HepG2 (cell line): ENCODE results near the gene MRPL38. TPM values are rescaled to one million over a fixed set of nuclear protein-coding genes. Genes with fewer than 3 reads are reported as not detected.
A peak's percentile ranks its signal among the peaks of the same experiment; 100 is the strongest.

Source experiments
- AGO1 ChIP-seq: fragments of 200-400 bp; formaldehyde crosslinking; IDR thresholded peaks from 2 replicates; pipeline ENCODE4 v1.6.1; 2017; ENCODE audit warnings: mild to moderate bottlenecking, low read depth, low read length, moderate library complexity; ENCODE audit not compliant: poor library complexity, severe bottlenecking
- DMAP1 ChIP-seq: IDR thresholded peaks from 2 replicates; pipeline ENCODE4 v1.6.1; 2016
- FIP1L1 ChIP-seq: fragments of 200-400 bp; formaldehyde crosslinking; IDR thresholded peaks from 2 replicates; pipeline ENCODE4 v1.6.1; 2018; ENCODE audit warnings: low read depth, mild to moderate bottlenecking, low read length, moderate library complexity, borderline replicate concordance; ENCODE audit not compliant: insufficient read depth
- IKZF4 ChIP-seq: sonication (generic); formaldehyde crosslinking; IDR thresholded peaks from 2 replicates; pipeline ENCODE4 v1.5.1; 2020; ENCODE audit warnings: borderline replicate concordance, mild to moderate bottlenecking, low read depth, missing genetic modification reagents; ENCODE audit errors: not compliant biosample characterization
- ONECUT2 ChIP-seq: sonication (generic); formaldehyde crosslinking; IDR thresholded peaks from 2 replicates; pipeline ENCODE4 v1.4.0; 2020; ENCODE audit warnings: missing genetic modification reagents
- PAF1 ChIP-seq: IDR thresholded peaks from 2 replicates; pipeline ENCODE4 v1.6.1; 2016; ENCODE audit warnings: missing genetic modification reagents, missing compliant biosample characterization
- RXRB ChIP-seq: IDR thresholded peaks from 2 replicates; pipeline ENCODE4 v1.6.1; 2016; ENCODE audit warnings: borderline replicate concordance, missing genetic modification reagents, missing compliant biosample characterization
- SKI ChIP-seq: fragments of 450-650 bp; IDR thresholded peaks from one replicate; pipeline ENCODE4 v1.6.1; 2018; ENCODE audit warnings: mild to moderate bottlenecking; ENCODE audit not compliant: partially characterized antibody
- STAT5B ChIP-seq: sonication (generic); formaldehyde crosslinking; IDR thresholded peaks from 2 replicates; pipeline ENCODE4 v1.4.0; 2020; ENCODE audit warnings: missing genetic modification reagents
- TCF12 ChIP-seq, 2 experiments: fragments of 450-650 bp in 1 of 2; sonication (generic) in 1 of 2; formaldehyde crosslinking in 1 of 2; IDR thresholded peaks; 2 replicates each; pipeline versions ENCODE4 v1.6.1 to v1.8.0; 2017 to 2022; ENCODE audit warnings: antibody characterized with exemption in 1 of 2, mild to moderate bottlenecking in 1 of 2, missing genetic modification reagents in 1 of 2, moderate library complexity in 1 of 2
- ZFAT ChIP-seq: sonication (generic); formaldehyde crosslinking; conservative IDR thresholded peaks from 2 replicates; pipeline ENCODE4 v1.8.1; 2023; ENCODE audit warnings: missing genetic modification reagents, inconsistent platforms
- ZNF101 ChIP-seq: sonication (generic); formaldehyde crosslinking; IDR thresholded peaks from 2 replicates; pipeline ENCODE4 v1.4.0; 2020; ENCODE audit warnings: mild to moderate bottlenecking, low read depth, missing genetic modification reagents, borderline replicate concordance
- ZNF354B ChIP-seq: sonication (generic); formaldehyde crosslinking; IDR thresholded peaks from 2 replicates; pipeline ENCODE4 v1.8.0; 2022; ENCODE audit warnings: mild to moderate bottlenecking, missing genetic modification reagents
- ZNF441 ChIP-seq: sonication (generic); formaldehyde crosslinking; IDR thresholded peaks from 2 replicates; pipeline ENCODE4 v1.7.0; 2021; ENCODE audit warnings: missing genetic modification reagents, borderline replicate concordance
- ZNF510 ChIP-seq: sonication (generic); formaldehyde crosslinking; IDR thresholded peaks from 2 replicates; pipeline ENCODE4 v1.4.0; 2020; ENCODE audit warnings: low read depth, mild to moderate bottlenecking, missing genetic modification reagents
- ZNF567 ChIP-seq: sonication (generic); formaldehyde crosslinking; IDR thresholded peaks from 2 replicates; pipeline ENCODE4 v1.8.1; 2023; ENCODE audit warnings: mild to moderate bottlenecking, missing genetic modification reagents, borderline replicate concordance
- polyA plus RNA-seq, 8 experiments: library from polyadenylated mRNA; depleted of rRNA in 3 of 8; stranded (reverse) in 7 of 8; unstranded in 1 of 8; fragments of >200 nt; fragmentation: Illumina TruSeq in 4 of 8; extraction: Trizol in 4 of 8; gene quantifications; 2 replicates each; pipeline versions ENCODE4 v1.2.1 to v1.2.3, GENCODE V29; 2011 to 2016; ENCODE audit warnings: low read depth in 4 of 8, missing spikeins in 1 of 8, mixed read lengths in 1 of 8; ENCODE audit not compliant: insufficient read depth in 1 of 8
- total RNA-seq, 5 experiments: library from RNA; depleted of rRNA; stranded (reverse); fragments of >200 nt; fragmentation: Illumina TruSeq; extraction: Trizol; gene quantifications; 2 replicates each; pipeline ENCODE4 v1.2.3, GENCODE V29; 2016; ENCODE audit warnings: low read depth in 1 of 5
- TF ChIP-seq, protein P1 (sequence below): fragments of 450-650 bp; IDR thresholded peaks from 2 replicates; pipeline ENCODE4 v1.6.1; 2016
- TF ChIP-seq, protein P2 (sequence below): fragments of 450-650 bp; IDR thresholded peaks from 2 replicates; pipeline ENCODE4 v1.6.1; 2017; ENCODE audit warnings: mild to moderate bottlenecking
- TF ChIP-seq, protein P3 (sequence below), 2 experiments: sonication (generic) in 1 of 2; formaldehyde crosslinking in 1 of 2; IDR thresholded peaks; 2 replicates each; pipeline versions ENCODE4 v1.4.0 to v1.6.1; 2018 to 2020; ENCODE audit warnings: missing genetic modification reagents in 2 of 2, borderline replicate concordance in 1 of 2, low read depth in 1 of 2, mild to moderate bottlenecking in 1 of 2, missing biosample characterization in 1 of 2
- TF ChIP-seq, protein P4 (sequence below): sonication (generic); formaldehyde crosslinking; IDR thresholded peaks from 2 replicates; pipeline ENCODE4 v1.8.0; 2022; ENCODE audit warnings: low read depth, missing genetic modification reagents

MRPL38 gene
- total and polyA plus RNA-seq, 2 of the 13 experiments (the other 11 are each of a cell fraction or from before 2014, with no cell fraction given), result 83.7 to 125 TPM

DNA sequence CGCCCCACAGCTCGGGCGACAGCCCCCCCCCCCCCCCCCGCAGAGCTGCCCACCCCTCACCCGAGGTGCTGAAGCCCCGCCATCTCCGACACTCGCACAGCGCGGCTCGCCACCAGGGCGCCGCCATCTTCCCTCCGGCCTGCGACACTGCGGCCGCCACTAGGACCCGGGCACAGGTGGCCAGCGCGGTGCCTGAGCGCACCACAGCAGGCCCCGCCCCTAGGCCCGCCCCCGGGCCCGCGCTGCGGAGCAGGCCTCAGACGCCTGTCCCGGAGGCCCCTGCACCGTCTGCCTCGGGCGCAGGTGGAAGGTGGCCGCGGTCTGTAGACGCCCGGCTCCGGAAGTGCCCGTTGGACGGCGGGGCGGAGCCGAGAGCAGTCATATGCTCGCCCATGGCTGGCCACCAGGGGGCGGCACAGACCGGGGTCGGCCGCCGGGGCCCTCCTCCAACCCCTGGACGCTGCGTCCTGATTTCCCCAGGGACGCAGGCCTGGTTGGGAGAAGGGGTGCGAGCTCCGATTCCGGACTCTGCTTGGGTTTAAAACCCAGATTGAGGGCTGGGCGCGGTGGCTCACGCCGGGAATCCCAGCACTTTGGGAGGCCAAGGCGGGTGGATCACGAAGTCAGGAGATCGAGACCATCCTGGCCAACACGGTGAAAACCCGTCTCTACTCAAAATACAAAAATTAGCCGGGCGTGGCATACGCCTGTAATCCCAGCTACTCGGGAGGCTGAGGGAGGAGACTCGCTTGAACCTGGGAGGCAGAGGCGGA, at the start of gene MRPL38 (continued):
- peak; percentile 97 for TF ChIP-seq ZNF441 (CRISPR knock-in tag)
- TF ChIP-seq STAT5B (CRISPR knock-in tag), result peak; percentile 71; the same call in 1 of the 2 replicates
- no peak for TF ChIP-seq TCF12 (IDR thresholded peaks at IDR 0.05)
- TF ChIP-seq TCF12 (CRISPR knock-in tag; IDR thresholded peaks at IDR 0.05), result peak; percentile 92; the same call in 1 of the 2 replicates
- TF ChIP-seq ZNF101, result no peak
- no peak for TF ChIP-seq IKZF4 (CRISPR knock-in tag)
- 0 out of 2 replicates have a peak, but pooled peaks have one; percentile 41 for TF ChIP-seq ZNF354B
- no peak for TF ChIP-seq ONECUT2
- no peak for TF ChIP-seq PAF1 (CRISPR knock-in tag)
- no peak for TF ChIP-seq FIP1L1
- peak; percentile 73 for TF ChIP-seq AGO1
- peak; percentile 85 for TF ChIP-seq DMAP1 (CRISPR knock-in tag)
- TF ChIP-seq RXRB (CRISPR knock-in tag), result peak; percentile 92
- TF ChIP-seq, protein P1, sequence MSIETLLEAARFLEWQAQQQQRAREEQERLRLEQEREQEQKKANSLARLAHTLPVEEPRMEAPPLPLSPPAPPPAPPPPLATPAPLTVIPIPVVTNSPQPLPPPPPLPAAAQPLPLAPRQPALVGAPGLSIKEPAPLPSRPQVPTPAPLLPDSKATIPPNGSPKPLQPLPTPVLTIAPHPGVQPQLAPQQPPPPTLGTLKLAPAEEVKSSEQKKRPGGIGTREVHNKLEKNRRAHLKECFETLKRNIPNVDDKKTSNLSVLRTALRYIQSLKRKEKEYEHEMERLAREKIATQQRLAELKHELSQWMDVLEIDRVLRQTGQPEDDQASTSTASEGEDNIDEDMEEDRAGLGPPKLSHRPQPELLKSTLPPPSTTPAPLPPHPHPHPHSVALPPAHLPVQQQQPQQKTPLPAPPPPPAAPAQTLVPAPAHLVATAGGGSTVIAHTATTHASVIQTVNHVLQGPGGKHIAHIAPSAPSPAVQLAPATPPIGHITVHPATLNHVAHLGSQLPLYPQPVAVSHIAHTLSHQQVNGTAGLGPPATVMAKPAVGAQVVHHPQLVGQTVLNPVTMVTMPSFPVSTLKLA, result peak; percentile 47
- TF ChIP-seq ZFAT (CRISPR knock-in tag), result no peak
- peak; percentile 98 for TF ChIP-seq SKI
- no peak for TF ChIP-seq ZNF510 (CRISPR knock-in tag)
- TF ChIP-seq, protein P2, sequence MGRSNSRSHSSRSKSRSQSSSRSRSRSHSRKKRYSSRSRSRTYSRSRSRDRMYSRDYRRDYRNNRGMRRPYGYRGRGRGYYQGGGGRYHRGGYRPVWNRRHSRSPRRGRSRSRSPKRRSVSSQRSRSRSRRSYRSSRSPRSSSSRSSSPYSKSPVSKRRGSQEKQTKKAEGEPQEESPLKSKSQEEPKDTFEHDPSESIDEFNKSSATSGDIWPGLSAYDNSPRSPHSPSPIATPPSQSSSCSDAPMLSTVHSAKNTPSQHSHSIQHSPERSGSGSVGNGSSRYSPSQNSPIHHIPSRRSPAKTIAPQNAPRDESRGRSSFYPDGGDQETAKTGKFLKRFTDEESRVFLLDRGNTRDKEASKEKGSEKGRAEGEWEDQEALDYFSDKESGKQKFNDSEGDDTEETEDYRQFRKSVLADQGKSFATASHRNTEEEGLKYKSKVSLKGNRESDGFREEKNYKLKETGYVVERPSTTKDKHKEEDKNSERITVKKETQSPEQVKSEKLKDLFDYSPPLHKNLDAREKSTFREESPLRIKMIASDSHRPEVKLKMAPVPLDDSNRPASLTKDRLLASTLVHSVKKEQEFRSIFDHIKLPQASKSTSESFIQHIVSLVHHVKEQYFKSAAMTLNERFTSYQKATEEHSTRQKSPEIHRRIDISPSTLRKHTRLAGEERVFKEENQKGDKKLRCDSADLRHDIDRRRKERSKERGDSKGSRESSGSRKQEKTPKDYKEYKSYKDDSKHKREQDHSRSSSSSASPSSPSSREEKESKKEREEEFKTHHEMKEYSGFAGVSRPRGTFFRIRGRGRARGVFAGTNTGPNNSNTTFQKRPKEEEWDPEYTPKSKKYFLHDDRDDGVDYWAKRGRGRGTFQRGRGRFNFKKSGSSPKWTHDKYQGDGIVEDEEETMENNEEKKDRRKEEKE, result no peak
- TF ChIP-seq, protein P3, sequence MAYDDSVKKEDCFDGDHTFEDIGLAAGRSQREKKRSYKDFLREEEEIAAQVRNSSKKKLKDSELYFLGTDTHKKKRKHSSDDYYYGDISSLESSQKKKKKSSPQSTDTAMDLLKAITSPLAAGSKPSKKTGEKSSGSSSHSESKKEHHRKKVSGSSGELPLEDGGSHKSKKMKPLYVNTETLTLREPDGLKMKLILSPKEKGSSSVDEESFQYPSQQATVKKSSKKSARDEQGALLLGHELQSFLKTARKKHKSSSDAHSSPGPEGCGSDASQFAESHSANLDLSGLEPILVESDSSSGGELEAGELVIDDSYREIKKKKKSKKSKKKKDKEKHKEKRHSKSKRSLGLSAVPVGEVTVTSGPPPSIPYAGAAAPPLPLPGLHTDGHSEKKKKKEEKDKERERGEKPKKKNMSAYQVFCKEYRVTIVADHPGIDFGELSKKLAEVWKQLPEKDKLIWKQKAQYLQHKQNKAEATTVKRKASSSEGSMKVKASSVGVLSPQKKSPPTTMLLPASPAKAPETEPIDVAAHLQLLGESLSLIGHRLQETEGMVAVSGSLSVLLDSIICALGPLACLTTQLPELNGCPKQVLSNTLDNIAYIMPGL (CRISPR knock-in tag; IDR thresholded peaks at IDR 0.05; ENCODE audit: borderline replicate concordance in 1 of 2, low read depth in 1 of 2), result peak; percentile 99; a peak in 3 of 4 replicates
- peak; percentile 82; the same call in 1 of the 2 replicates for TF ChIP-seq ZNF567
- TF ChIP-seq, protein P4, sequence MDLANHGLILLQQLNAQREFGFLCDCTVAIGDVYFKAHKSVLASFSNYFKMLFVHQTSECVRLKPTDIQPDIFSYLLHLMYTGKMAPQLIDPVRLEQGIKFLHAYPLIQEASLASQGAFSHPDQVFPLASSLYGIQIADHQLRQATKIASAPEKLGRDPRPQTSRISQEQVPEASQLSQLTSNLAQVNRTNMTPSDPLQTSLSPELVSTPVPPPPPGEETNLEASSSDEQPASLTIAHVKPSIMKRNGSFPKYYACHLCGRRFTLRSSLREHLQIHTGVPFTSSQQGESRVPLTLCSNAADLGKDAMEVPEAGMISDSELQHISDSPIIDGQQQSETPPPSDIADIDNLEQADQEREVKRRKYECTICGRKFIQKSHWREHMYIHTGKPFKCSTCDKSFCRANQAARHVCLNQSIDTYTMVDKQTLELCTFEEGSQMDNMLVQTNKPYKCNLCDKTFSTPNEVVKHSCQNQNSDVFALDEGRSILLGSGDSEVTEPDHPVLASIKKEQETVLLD (CRISPR knock-in tag), result peak; percentile 98
